GM12878 (cell line): ENCODE measurements around the gene NUDT16L1. TPM values are rescaled to one million over a fixed set of nuclear protein-coding genes. Genes with fewer than 3 reads are reported as not detected.

Experiments used
- ATAC-seq: fragments of 200-7000 bp; cut with Tn5 transposase; 3 replicates; pipeline ENCODE4 v1.9.1; 2020; ENCODE audit warnings: mild to moderate bottlenecking, moderate library complexity
- BruUV-seq: library from RNA; stranded (reverse); fragments of 400-500 nt; replicated peaks from 2 replicates; lab custom pipeline; 2021; lab: Mats Ljungman, UMichigan
- CTCF ChIA-PET: fragments of 300-600 bp; sonication (Branson Sonifier 250); formaldehyde crosslinking; extraction: SDS; loops from one replicate; lab custom pipeline; 2021; ENCODE audit warnings: inconsistent platforms; lab: Yijun Ruan, JAX
- POLR2A ChIA-PET: fragments of 350-600 bp; formaldehyde crosslinking; extraction: SDS; loops from one replicate; lab custom pipeline; 2021; ENCODE audit warnings: inconsistent platforms; lab: Charles Lee
- RAD21 ChIA-PET: fragments of 300-600 bp; sonication (Branson Sonifier 250); formaldehyde crosslinking; loops from one replicate; lab custom pipeline; 2023; ENCODE audit warnings: antibody characterized with exemption; ENCODE audit not compliant: unreplicated experiment; lab: Charles Lee
- SMC1A ChIA-PET: fragments of 300-600 bp; sonication (Branson Sonifier 250); formaldehyde crosslinking; loops from one replicate; lab custom pipeline; 2023; ENCODE audit not compliant: unreplicated experiment, uncharacterized antibody; lab: Charles Lee
- DNase-seq: peaks from one replicate; pipeline ENCODE4 v3.0.0-alpha.2; 2011; ENCODE audit warnings: low read depth, low spot score
- FAIRE-seq: peaks from 3 replicates; lab custom pipeline; 2011; peaks lifted over from hg19 to GRCh38; lab: Jason Lieb, UNC
- H2AFZ ChIP-seq: 2 replicates; pipeline ENCODE4 v1.6.0; 2011; ENCODE audit warnings: low read depth, low read length, control low read depth; ENCODE audit not compliant: control insufficient read depth
- H3K27ac ChIP-seq: 2 replicates; pipeline ENCODE4 v1.5.1; 2011; ENCODE audit warnings: control low read depth; ENCODE audit not compliant: control insufficient read depth, insufficient read depth
- H3K27me3 ChIP-seq, 2 experiments: replicated peaks in 1 of 2; 2 replicates each; pipeline versions ENCODE4 v1.6.0 to v1.6.1; 2011; ENCODE audit warnings: low read length in 1 of 2; ENCODE audit not compliant: control insufficient read depth in 2 of 2, insufficient read depth in 2 of 2
- H3K36me3 ChIP-seq, 2 experiments: 2 replicates each; pipeline ENCODE4 v1.5.1; 2011; ENCODE audit warnings: low read length in 1 of 2; ENCODE audit not compliant: control insufficient read depth in 2 of 2, insufficient read depth in 2 of 2
- H3K4me1 ChIP-seq: 2 replicates; pipeline ENCODE4 v1.6.1; 2011; ENCODE audit warnings: mild to moderate bottlenecking, low read length, moderate library complexity, mixed read lengths; ENCODE audit not compliant: control insufficient read depth, insufficient read depth
- H3K4me2 ChIP-seq: 2 replicates; pipeline ENCODE4 v1.6.0; 2011; ENCODE audit warnings: control low read depth; ENCODE audit not compliant: control insufficient read depth, insufficient read depth
- H3K4me3 ChIP-seq: fragments of 200-600 bp; sonication (generic); 2 replicates; pipeline ENCODE4 v1.5.1; 2016
- H3K79me2 ChIP-seq: 2 replicates; pipeline ENCODE4 v1.6.0; 2011; ENCODE audit warnings: low read length; ENCODE audit not compliant: control insufficient read depth, insufficient read depth
- H3K9ac ChIP-seq: 2 replicates; pipeline ENCODE4 v1.8.0; 2011; ENCODE audit warnings: low read length, control low read depth, mixed read lengths; ENCODE audit not compliant: control insufficient read depth, insufficient read depth
- H3K9me3 ChIP-seq: replicated peaks from 3 replicates; pipeline ENCODE4 v1.5.1; 2011; ENCODE audit warnings: mild to moderate bottlenecking, low read length; ENCODE audit not compliant: control insufficient read depth, insufficient read depth
- H4K20me1 ChIP-seq: 2 replicates; pipeline ENCODE4 v1.6.0; 2011; ENCODE audit not compliant: control insufficient read depth, insufficient read depth
- CBFB ChIP-seq: IDR thresholded peaks from 2 replicates; pipeline ENCODE4 v1.6.1; 2016; ENCODE audit warnings: antibody characterized with exemption, low read depth
- ETV6 ChIP-seq, 2 experiments: fragments of 450-650 bp in 1 of 2; IDR thresholded peaks in 1 of 2; conservative IDR thresholded peaks in 1 of 2; 2 replicates each; pipeline ENCODE4 v1.6.1; 2014; ENCODE audit warnings: antibody characterized with exemption in 1 of 2, borderline replicate concordance in 1 of 2, low read depth in 1 of 2, mild to moderate bottlenecking in 1 of 2, moderate library complexity in 1 of 2
- JUND ChIP-seq: IDR thresholded peaks from 2 replicates; pipeline ENCODE4 v1.6.1; 2012; ENCODE audit warnings: low read depth, mild to moderate bottlenecking, low read length, improper control_type of control experiment, moderate library complexity
- MLLT1 ChIP-seq: fragments of 450-650 bp; IDR thresholded peaks from 2 replicates; pipeline ENCODE4 v1.6.1; 2016; ENCODE audit warnings: mild to moderate bottlenecking
- PAX5 ChIP-seq: IDR thresholded peaks from 2 replicates; pipeline ENCODE4 v1.6.1; 2011; ENCODE audit warnings: low read depth, low read length, borderline replicate concordance
- POLR2A ChIP-seq: IDR thresholded peaks from 2 replicates; pipeline ENCODE4 v1.6.1; 2011; ENCODE audit warnings: low read depth, mild to moderate bottlenecking, low read length
- RELA ChIP-seq: fragments of 450-650 bp; IDR thresholded peaks from 2 replicates; pipeline ENCODE4 v1.8.0; 2014; ENCODE audit warnings: borderline replicate concordance; ENCODE audit not compliant: partially characterized antibody
- SMAD5 ChIP-seq: IDR thresholded peaks from 2 replicates; pipeline ENCODE4 v1.6.1; 2016; ENCODE audit warnings: antibody characterized with exemption, low read depth
- SRF ChIP-seq, 2 experiments: IDR thresholded peaks; 2 replicates each; pipeline ENCODE4 v1.6.1; 2011; ENCODE audit warnings: low read depth in 2 of 2, low read length in 2 of 2, mild to moderate bottlenecking in 1 of 2, moderate library complexity in 1 of 2
- STAT3 ChIP-seq: IDR thresholded peaks from 2 replicates; pipeline ENCODE4 v1.6.1; 2011; ENCODE audit warnings: low read depth, low read length, improper control_type of control experiment
- TAF1 ChIP-seq: IDR thresholded peaks from 2 replicates; pipeline ENCODE4 v1.6.1; 2011; ENCODE audit warnings: mild to moderate bottlenecking, low read depth, low read length, borderline replicate concordance
- TCF3 ChIP-seq: IDR thresholded peaks from 2 replicates; pipeline ENCODE4 v1.6.1; 2012; ENCODE audit warnings: low read depth, mild to moderate bottlenecking, low read length, borderline replicate concordance; ENCODE audit not compliant: insufficient read depth
- WGBS: methylation state at CpG from one replicate; pipeline ENCODE4 v1.1.6; 2016; ENCODE audit warnings: low lambda C conversion rate; ENCODE audit not compliant: insufficient replicate concordance, insufficient coverage; ENCODE audit errors: missing lambda C conversion rate; 5-methylcytosine and 5-hydroxymethylcytosine counted together
- in situ Hi-C: fragments of 300-500 bp; cut with MboI; formaldehyde crosslinking; loops from 9 replicates; pipeline ENCODE4 v1.14.3; 2018; ENCODE audit warnings: mixed read lengths
- intact Hi-C: fragments of 100-400 bp; cut with micrococcal nuclease; formaldehyde crosslinking; loops from one replicate; pipeline ENCODE4 v1.14.2; 2022; ENCODE audit not compliant: unreplicated experiment
- polyA plus RNA-seq, 11 experiments: library from polyadenylated mRNA; depleted of rRNA in 4 of 11; unstranded in 6 of 11; stranded (reverse) in 5 of 11; fragments of >200 nt; fragmentation: Nextera tagmentation in 4 of 11; fragmentation: Illumina TruSeq in 1 of 11; extraction: Ambion mirVana in 4 of 11; extraction: Trizol in 1 of 11; gene quantifications; 1 replicate in 1 of 11; 2 replicates in 10 of 11; pipeline versions ENCODE4 v1.2.1 to v1.2.3, GENCODE V29; 2011 to 2016; ENCODE audit warnings: inconsistent platforms in 2 of 11, missing spikeins in 2 of 11, low read depth in 1 of 11
- total RNA-seq, 4 experiments: library from RNA; depleted of rRNA in 3 of 4; stranded (reverse); fragments of >200 nt in 3 of 4; fragmentation: Illumina TruSeq in 1 of 4; extraction: Trizol in 1 of 4; gene quantifications; 2 replicates each; pipeline versions ENCODE4 v1.2.1 to v1.2.3, GENCODE V29; 2013 to 2021
- TF ChIP-seq, protein P1 (sequence below): IDR thresholded peaks from 2 replicates; pipeline ENCODE4 v1.6.1; 2011; ENCODE audit warnings: mild to moderate bottlenecking, low read depth, low read length, moderate library complexity; ENCODE audit not compliant: insufficient replicate concordance

Gene NUDT16L1
- total and polyA plus RNA-seq, 10 of the 15 experiments (the other 5 are each of a cell fraction or from before 2014, with no cell fraction given) = 1.4 to 77.7 (median 28.9) TPM

- Histone ChIP-seq H3K4me2 (peak overlapping the region; percentile 100), H3K4me3 (peak overlapping the region; percentile 87), H3K9ac (peak overlapping the region; percentile 92), H3K79me2 (peaks cover 13% of the 10 kb centered on the region), H3K36me3 (no peaks in the 10 kb centered on the region; a peak in 2 of 4 replicates), H3K9me3 (no peaks in the 10 kb centered on the region), H3K27me3 (no peaks in the 10 kb centered on the region), H2AFZ (peak overlapping the region; percentile 95), H3K4me1 (peaks cover 2% of the 10 kb centered on the region; the same call in 1 of the 2 replicates), H4K20me1 (no peaks in the 10 kb centered on the region), H3K27ac (peak overlapping the region; percentile 73)
- CTCF ChIA-PET = no interaction called here
- POLR2A ChIA-PET = interaction anchor here (2.0 kb wide), 1 partner anchor 35 kb away, joined by 15 read pairs; no protein-coding TSS in a partner anchor
- DNase-seq (no peak), ATAC-seq (no peak), FAIRE-seq (no peak)
- intact Hi-C loops = no loop called here
- RAD21 ChIA-PET = interaction anchor here (1.7 to 2.7 kb wide), 3 partner anchors 35 to 100 kb away, joined by 4 to 18 read pairs (median 18); partner anchors contain the start of gene ROGDI
- in situ Hi-C loops = no loop called here
- BruUV-seq = no TSS peak
- SMC1A ChIA-PET = interaction anchor here (0.8 to 2.3 kb wide), 4 partner anchors 35 to 75 kb away, joined by 3 to 15 read pairs (median 4); partner anchors contain the start of gene ZNF500
- 51% methylated on average over 17 of the region's 17 CpGs for WGBS
- TF ChIP-seq ETV6 (conservative IDR thresholded peaks at IDR 0.05 in 1 of 2, IDR thresholded peaks at IDR 0.05 in 1 of 2; ENCODE audit: borderline replicate concordance in 1 of 2, low read depth in 1 of 2) (no peak), MLLT1 (peak; percentile 90)
Observed at GRCh38 chr16:4733211-4733742, 39.9 kb downstream of the NUDT16L1 start.

GRCh38 chr16:4733747-4734062 is 40.3 kb downstream of the NUDT16L1 start:
- DNase-seq = no peak
- Histone ChIP-seq H3K4me1 (peaks cover 2% of the 10 kb centered on the region; the same call in 1 of the 2 replicates), H3K79me2 (peaks cover 13% of the 10 kb centered on the region), H3K4me3 (peak overlapping the region; percentile 87), H4K20me1 (no peaks in the 10 kb centered on the region), H3K27ac (peak overlapping the region; percentile 73), H3K9me3 (no peaks in the 10 kb centered on the region), H3K4me2 (peak overlapping the region; percentile 100), H3K9ac (peak overlapping the region; percentile 92), H3K36me3 (no peaks in the 10 kb centered on the region; a peak in 1 of 4 replicates), H3K27me3 (no peaks in the 10 kb centered on the region), H2AFZ (peak overlapping the region; percentile 95)
- ChIA-PET RAD21 (interaction anchor here (1.1 to 2.7 kb wide), 10 partner anchors 33 to 184 kb away, joined by 3 to 18 read pairs (median 7); partner anchors contain the start of genes GLYR1, MGRN1, NUDT16L1 and ROGDI), POLR2A (interaction anchor here (0.6 to 2.0 kb wide), 8 partner anchors 31 to 109 kb away, joined by 3 to 15 read pairs (median 4); partner anchors contain the start of genes MGRN1 and NUDT16L1), CTCF (interaction anchor here (0.7 to 2.7 kb wide), 7 partner anchors 9 to 99 kb away, joined by 3 to 11 read pairs (median 4); partner anchors contain the start of gene ROGDI), SMC1A (interaction anchor here (0.8 to 2.3 kb wide), 6 partner anchors 27 to 110 kb away, joined by 3 to 15 read pairs (median 4); partner anchors contain the start of genes MGRN1 and ZNF500)
- in situ Hi-C loops (no loop called here), intact Hi-C loops (loop anchor here (2.0 kb wide), 2 partner anchors 35 to 69 kb away; partner anchors contain the start of gene ROGDI)
- peak; percentile 13 for ATAC-seq
- no peak for FAIRE-seq
- WGBS = 1% methylated on average over 19 of the region's 19 CpGs
- BruUV-seq = no TSS peak
- TF ChIP-seq STAT3 = no peak
- TF ChIP-seq TCF3 = no peak
- TF ChIP-seq SRF (IDR thresholded peaks at IDR 0.05; ENCODE audit: low read depth in 2 of 2, low read length in 2 of 2) = no peak
- TF ChIP-seq, protein P1, sequence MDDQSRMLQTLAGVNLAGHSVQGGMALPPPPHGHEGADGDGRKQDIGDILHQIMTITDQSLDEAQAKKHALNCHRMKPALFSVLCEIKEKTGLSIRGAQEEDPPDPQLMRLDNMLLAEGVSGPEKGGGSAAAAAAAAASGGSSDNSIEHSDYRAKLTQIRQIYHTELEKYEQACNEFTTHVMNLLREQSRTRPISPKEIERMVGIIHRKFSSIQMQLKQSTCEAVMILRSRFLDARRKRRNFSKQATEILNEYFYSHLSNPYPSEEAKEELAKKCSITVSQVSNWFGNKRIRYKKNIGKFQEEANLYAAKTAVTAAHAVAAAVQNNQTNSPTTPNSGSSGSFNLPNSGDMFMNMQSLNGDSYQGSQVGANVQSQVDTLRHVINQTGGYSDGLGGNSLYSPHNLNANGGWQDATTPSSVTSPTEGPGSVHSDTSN = no peak
- no peak for TF ChIP-seq POLR2A
- no peak for TF ChIP-seq JUND
- no peak for TF ChIP-seq SMAD5
- TF ChIP-seq RELA = no peak
- no peak for TF ChIP-seq TAF1
- no peak for TF ChIP-seq PAX5
- TF ChIP-seq CBFB = peak; percentile 2; the same call in 1 of the 2 replicates
